GM12874 (cell line): Measurements from ENCODE around the gene COMMD1.

Source experiments
- CTCF ChIP-seq: IDR thresholded peaks from 2 replicates; pipeline ENCODE4 v1.5.1; 2011; ENCODE audit warnings: low read depth, mild to moderate bottlenecking, control low read depth, low read length, moderate library complexity; ENCODE audit not compliant: insufficient read depth

Gene COMMD1

GRCh38 chr2:62029910-62030309 lies 124.4 kb downstream of the COMMD1 start:
- TF ChIP-seq CTCF = no peak

DNA sequence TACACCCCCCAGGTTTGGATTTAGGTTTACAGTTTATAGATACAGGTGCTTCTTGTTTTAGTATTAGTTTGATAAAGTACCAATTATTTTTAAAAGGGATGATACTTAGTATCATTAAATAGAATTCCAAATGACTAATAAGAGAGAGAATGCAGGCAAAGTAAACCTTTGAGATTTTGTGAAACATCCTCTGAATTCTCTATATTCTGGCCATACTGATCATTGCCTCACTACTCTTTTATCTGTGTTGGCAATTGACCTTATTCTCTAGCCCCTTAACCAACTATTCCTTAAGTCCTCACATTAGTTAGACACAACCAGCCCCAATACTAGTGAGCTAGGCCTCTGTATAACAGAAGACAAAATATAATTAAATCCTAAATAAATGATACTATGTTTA lies 125.4 kb downstream of the COMMD1 start:
- TF ChIP-seq CTCF = no peak

DNA sequence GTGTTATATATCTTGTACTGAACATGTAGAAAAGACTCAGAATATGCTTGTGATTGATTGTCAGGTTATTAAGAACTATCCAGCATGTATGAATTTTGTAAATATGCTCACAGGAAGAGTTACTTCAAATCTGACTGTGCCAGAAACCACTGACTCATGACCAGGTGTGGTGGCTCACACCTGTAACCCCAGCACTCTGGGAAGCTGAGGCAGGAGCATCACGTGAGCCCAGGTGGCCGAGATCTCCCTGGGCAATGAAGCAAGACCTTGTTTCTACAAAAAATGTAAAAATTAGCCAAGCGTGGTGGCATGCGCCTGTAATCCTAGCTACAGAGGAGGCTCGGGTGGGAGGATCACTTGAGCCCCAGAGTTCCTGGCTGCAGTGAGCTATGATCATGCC lies 126.6 kb downstream of the COMMD1 start:
- no peak for TF ChIP-seq CTCF

- TF ChIP-seq CTCF = no peak
Measured at GRCh38 chr2:62034715-62035114, 129.2 kb downstream of the COMMD1 start.

- TF ChIP-seq CTCF = no peak
Measured at GRCh38 chr2:62036229-62036628, 130.8 kb downstream of the COMMD1 start.

GRCh38 chr2:62036761-62037250 lies 131.3 kb downstream of the COMMD1 start:
- TF ChIP-seq CTCF = no peak

DNA sequence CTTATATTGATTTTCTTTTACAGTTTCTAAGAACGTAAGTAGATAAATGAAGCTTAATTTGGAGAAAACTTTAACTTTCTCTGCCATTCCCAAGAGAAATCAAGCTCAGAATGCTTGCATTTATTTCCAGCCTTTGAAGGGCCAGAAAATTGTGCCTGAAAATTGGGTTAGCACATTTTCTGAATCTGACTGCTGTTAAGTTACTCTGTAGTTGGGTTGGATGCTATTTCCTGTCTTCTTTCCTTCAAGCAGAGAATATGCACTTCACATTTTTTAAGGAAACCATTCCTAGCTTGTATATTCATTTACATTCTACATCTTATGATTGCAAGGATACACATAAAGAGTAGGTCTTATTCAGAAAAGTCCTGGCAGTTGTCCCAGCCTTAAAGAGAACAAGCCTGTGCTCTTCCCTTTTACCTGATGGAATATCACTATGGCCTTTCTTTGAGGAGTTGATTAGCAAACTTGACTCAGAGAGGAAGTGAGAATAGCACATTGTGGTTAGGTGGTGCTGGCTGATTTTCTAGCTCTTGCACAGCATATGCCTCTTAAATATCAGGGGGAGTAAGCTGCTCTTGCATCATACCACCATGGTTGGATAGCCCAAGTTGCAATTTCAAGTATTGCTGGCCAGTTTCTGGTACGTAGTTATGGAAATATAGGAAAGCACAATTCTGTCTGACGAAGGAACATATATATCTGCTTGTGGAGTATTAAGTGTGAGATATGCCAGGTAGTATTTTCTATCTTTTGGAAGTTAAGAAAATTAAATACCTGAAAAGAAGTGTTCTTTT lies 133.7 kb downstream of the COMMD1 start:
- TF ChIP-seq CTCF = no peak

DNA sequence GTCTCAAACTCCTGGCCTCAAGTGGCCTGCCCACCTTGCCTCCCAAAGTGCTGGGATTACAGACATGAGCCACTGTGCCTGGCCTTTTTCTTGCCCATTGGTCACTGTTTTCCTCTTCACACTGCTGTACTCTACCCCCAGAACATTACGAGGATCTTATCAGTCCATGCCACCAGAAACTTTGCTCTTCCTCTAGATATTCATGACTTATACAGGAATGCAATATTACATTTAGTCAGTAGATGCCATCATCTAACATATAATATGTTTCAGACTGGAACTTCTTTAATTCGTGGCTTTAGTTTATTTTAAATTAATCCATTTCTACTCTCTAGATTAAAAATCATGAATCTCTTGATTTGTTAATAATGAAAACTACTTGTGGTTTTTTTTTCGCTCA lies 135.5 kb downstream of the COMMD1 start:
- TF ChIP-seq CTCF = no peak
